ENCODE results near the gene QSOX2. TPM values are rescaled to one million over a fixed set of nuclear protein-coding genes. Genes with fewer than 3 reads are reported as not detected.
A peak's percentile ranks its signal among the peaks of the same experiment; 100 is the strongest.

Gene QSOX2, protein sequence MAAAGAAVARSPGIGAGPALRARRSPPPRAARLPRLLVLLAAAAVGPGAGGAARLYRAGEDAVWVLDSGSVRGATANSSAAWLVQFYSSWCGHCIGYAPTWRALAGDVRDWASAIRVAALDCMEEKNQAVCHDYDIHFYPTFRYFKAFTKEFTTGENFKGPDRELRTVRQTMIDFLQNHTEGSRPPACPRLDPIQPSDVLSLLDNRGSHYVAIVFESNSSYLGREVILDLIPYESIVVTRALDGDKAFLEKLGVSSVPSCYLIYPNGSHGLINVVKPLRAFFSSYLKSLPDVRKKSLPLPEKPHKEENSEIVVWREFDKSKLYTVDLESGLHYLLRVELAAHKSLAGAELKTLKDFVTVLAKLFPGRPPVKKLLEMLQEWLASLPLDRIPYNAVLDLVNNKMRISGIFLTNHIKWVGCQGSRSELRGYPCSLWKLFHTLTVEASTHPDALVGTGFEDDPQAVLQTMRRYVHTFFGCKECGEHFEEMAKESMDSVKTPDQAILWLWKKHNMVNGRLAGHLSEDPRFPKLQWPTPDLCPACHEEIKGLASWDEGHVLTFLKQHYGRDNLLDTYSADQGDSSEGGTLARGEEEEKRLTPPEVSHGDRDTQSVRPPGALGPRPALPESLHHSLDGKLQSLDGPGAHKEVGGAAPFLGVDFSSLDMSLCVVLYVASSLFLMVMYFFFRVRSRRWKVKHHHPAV
- polyA plus RNA-seq (2014; cell fraction: cytosol; rRNA removed) = 28.3 and 34.3 TPM in 2 replicates
- 67.5 and 68.8 TPM in 2 replicates for polyA plus RNA-seq (2014; cell fraction: nucleus; rRNA removed)

DNA sequence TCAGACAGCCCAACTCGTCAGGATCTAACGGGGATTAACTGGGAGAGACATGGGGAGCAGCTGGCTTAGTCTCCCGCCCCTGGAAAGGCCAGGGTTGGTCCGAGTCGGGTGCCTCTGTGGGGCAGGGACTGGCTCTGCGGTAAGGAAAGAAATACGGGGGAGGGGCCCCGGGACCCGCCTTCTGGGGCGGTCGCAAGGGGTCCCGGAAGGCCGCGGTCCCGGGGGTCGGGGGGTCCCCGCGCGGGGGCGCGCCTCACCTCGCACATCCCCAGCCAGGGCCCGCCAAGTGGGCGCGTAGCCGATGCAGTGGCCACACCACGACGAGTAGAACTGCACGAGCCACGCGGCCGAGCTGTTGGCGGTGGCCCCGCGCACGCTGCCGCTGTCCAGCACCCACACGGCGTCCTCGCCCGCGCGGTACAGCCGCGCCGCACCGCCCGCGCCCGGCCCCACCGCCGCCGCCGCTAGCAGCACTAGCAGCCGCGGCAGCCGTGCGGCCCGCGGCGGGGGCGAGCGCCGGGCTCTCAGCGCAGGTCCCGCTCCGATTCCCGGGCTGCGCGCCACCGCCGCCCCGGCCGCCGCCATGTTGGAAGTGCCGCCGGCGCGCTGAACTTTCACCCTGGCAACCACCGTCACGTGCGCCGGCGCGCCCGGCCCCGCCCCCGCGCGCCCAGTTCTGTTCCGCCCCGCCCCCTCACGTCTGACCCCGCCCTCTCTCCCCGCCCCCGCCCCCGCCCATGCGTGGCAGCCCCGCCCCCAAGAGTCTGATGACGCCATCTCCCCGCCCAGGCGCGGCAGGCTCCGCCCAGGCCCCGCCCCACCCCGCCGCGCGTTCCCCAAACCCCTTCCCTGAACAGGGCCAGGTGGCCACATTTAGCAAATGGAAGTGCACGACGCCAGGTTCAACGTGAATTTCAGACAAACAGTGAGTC is at the start of gene QSOX2:
Gene QSOX2, minus strand, starts transcription at position 594 of the 932 bp plus-strand sequence. Its CDS starts 9 bp downstream, at position 585.
- DNase-seq (ENCODE audit: low spot score) = peak; percentile 64

DNA sequence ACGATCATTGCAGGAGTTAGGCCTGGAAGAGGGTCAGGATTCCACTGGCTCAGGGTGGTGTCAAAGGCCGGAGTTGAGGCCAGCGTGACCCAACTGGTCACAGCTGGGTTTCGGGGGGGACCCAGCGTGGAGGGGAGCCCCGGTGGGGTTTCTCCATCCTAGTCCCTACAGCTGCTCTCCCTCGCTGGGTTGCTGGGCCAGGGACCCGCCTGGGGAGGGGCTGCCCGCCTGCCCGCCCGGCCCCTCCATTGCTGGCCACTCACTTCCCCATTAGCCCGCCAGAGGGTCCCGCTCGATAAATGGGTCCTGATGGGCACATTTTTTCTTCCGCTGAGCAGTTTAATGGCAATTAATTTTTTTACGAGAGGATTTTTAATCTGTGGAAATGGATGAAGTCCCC is 49.4 kb upstream of the QSOX2 start:
- no peak for DNase-seq (ENCODE audit: low spot score)

DNA sequence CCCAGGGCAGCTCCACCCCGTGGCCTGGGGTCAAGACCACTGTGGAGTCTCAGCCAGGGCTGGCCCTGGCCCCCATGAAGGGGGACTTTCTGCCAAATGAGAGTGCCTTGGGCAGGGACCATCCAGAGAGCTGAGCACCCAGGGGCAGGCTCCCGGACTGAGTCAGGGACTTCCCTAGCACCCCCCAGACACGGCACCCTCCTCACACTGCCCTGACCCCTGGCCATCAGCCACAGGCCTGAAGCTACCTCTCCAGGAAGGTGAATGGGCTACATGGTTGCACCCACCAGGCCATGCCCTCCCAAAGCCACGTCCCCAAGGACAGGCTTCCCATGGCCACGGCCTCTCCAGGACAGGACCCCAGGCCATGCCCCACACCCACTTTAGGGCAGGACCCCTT is 48.8 kb upstream of the QSOX2 start:
- no peak for DNase-seq (ENCODE audit: low spot score)

DNA sequence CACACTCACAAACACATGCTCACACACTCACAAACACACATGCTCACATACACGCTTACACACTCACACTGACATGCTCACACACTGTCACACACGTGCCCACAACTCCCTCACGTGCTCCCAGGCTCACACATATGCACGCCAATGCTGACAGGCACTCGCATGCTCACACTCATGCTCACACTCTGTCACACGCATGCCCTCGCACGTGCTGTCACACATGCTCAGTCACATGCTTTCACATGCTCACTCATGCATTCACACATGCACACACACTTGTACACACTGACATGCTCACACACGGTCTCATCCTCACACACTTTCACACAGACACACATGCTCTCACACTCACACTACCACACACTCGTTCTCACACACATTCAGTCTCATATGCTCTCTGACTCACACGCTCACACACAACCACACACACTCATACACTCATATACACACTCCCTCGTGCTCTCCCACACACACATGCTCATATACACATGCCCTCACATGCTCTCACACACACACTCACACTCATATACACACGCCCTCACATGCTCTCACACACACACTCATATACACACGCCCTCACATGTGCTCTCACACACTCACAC is 48.0 kb upstream of the QSOX2 start:
- no peak for DNase-seq (ENCODE audit: low spot score)

DNA sequence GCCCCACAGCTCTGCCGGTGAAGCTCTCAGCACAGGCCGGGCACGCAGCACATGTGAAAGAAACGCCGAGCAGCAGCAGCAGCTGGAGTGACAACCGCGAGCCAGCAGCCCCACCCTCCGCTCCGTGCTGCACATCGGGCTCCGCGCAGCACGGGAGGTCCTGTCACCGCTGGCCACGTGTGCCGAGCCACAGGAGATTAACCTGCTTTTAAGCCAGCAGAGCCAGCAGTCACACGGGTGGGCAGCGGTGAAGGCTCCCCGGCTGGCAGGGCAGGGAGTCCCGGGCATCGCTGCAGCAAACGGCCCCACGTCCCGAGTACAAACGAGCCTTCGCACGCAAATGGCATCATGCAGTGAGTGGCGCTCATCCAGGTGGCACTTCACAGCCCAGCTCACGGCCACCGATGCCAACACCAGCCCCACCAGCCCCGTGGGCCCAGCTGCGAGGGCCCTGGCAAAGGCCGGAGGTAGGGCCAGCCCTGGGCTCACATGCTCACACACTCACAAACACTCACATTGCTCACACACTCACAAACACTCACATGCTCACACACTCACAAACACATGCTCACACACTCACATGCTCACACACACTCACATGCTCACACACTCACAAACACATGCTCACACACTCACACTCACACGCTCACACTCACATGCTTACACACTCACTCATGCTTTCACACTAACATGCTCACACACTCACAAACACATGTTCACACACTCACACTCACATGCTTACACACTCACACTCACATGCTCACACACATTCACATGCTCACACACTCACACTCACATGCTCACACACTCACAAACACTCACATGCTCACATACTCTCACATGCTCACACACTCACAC is 47.2 kb upstream of the QSOX2 start:
- DNase-seq (ENCODE audit: low spot score) = no peak

DNA sequence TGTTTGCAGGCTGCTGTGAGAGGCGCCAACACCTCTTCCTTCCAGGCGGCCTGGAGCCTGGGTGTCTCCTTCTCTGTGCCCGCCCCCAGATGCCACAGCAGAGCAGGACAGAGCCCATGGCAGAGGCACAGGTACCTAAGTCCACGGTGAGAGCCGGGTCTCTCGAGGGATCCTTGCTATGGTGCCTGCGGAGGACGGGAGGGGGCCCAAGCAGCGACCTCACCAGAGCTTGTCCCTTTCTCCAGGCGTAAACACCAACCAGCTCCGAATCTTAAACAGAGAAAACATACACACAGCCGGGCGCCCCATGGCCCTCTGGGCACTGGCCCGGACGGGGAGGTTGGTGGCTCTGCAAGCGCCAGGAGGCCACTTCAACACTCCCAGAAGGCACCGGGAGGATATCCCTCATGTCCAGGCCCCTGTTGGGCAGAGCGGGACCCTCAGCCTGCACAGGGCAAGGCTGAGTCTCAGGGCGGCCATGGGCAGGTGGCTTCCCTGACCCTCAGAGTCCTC is 46.5 kb upstream of the QSOX2 start:
- no peak for DNase-seq (ENCODE audit: low spot score)

DNA sequence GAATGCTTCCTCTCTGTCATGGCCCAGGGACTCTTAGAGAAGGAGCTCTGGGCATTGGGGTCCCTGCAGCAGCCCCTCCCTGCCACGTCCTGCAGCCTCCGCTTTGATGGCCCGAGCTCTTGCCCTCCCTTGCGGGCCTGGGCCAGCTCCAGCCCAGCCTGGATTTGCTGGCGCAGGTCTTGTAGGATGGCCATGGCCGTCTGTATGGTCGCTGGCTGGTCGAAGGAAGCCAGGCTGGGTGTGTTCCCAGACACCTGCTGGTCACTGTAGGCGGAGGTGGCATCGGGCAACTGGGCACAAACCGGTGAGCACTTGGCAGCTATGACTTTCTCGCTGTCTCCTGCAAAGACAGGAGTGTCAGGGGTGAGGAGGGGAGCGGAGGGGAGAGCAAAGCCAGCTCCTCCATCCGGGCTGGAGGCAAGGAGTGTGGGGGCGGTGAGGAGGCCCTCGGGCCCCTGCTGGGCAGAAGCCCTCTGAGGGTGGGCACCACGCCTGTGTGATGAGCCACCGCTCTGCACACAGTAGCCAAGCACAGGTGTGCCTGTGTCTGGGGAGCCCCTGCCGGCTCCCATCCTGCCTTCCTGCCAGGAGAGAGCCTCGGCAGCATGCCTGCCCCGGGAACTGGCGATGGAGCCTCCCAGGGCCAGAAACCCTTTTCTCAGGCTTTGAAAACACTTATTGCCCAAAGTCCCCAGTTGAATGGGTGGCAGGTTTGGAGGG is 45.9 kb upstream of the QSOX2 start:
- DNase-seq (ENCODE audit: low spot score) = no peak

DNA sequence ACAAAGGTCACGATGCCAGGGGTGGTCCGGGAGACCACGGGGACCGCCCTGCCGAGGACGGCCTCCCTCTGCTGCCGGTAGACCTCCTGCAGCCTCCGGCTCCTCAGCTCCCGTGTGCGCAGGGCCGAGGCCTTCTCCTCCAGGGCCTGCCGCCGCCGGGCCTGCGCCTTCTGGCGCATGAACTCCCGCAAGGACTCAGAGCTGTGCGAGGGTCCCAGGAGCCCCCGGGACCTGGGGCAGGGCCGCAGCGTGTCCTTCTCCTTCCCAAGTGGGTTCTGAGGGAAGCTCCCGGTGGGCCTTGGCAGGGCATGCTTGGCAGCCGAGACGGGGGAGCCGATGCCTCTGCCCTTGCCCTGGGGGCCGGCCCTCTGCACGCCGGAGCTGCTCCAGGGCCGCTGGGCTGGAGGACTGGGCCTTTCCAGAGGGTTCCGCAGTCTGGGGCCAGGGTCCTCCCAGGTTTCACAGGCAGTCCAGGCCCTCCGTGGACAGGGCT is 44.9 kb upstream of the QSOX2 start:
- no peak for DNase-seq (ENCODE audit: low spot score)

DNA sequence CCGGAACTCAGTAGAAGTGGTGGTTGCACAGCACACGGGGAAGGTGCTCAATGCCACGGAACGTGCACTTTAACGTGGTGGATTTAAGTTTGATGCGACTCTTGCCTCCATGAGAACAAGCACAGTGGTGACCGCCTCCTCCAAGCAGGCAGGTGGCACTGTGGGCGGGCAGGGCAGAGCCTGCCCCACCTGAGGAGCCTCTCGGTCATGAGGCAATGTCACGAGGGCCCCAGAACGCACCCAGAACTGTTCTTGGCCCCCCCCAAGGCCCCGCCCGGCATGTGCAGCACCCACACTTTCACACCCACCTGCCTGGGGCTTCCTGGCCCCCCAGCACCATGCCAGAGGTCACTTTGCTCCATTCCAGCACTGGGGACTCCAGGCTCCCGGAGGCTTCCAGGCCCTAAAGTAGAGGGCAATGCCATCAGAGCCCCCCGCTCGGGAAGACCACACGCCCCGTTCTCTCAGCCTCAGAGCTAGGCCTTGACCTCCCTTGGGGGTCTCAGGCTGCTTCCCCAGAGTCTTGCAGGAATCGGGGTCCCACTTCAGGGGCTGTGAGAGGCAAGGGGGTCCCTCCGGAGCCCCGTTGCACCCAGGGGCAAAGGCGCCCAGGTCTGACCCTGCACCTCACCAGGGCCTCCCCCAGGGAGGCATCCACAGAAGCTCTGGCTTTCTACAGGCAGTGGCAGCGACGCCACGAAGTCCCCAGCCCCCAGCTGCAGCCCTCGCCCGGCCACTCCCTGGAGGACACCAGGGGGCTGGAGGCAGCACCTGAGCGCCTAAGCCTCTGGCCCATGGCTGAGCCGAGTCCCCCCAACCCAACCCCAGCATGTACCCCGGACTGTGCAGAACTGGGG is 44.3 kb upstream of the QSOX2 start:
- DNase-seq (ENCODE audit: low spot score) = no peak

DNA sequence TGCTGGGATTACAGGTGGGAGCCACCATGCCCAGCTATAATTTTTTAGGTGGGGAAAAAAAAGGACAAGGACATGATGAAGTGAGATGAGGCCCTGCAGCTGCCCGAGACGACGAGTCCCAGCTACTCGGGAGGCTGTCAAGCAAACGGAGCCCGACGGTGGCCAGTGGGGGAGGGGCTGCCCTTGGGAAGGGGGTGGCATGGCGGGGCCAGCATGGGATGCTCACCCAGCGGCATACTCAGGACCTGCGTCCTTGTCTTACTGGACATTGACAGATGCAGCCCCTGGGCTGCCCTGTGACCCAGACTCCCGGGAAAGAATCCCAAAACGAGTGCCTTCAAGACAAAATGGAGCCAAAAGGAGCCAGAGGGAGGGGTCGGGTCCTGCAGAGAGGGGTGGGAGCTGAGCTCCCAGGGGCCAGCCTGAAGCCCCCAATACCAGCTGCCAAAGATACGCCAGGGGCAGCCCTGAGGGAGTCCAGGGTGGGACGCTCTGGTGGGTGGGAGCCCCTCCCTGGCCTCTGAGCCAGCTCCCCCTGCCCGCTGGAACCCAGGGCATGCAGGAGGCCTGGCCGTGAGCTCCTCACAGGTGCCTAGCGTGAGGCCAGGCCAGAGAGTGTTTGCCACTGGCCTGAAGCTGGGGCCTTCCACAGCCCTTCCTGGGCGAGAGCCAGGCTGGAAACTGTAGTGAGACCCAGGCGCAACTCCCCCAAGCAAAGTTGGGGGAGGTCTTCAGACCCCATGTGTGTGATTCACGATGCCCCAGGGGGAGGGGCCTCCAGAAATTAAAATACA is 42.5 kb upstream of the QSOX2 start:
- no peak for DNase-seq (ENCODE audit: low spot score)

DNA sequence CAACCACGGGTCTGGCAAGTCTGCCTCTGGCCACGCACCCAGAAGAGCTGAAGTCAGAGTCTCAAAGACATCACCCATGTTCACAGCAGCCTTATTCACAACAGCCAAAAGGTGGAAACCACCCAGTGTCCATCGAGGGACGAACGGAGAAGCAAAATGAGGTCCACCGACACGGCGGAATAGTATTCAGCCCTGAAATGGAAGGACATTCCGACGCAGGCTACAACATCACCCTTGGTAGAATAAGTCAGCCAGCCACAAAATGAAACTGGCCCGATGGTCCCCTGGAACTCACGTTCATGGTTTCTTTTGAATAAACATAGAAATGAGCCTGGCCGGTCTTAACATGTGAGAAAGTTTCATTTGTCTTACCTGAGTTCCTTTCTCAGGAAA is 41.4 kb upstream of the QSOX2 start:
- no peak for DNase-seq (ENCODE audit: low spot score)

DNA sequence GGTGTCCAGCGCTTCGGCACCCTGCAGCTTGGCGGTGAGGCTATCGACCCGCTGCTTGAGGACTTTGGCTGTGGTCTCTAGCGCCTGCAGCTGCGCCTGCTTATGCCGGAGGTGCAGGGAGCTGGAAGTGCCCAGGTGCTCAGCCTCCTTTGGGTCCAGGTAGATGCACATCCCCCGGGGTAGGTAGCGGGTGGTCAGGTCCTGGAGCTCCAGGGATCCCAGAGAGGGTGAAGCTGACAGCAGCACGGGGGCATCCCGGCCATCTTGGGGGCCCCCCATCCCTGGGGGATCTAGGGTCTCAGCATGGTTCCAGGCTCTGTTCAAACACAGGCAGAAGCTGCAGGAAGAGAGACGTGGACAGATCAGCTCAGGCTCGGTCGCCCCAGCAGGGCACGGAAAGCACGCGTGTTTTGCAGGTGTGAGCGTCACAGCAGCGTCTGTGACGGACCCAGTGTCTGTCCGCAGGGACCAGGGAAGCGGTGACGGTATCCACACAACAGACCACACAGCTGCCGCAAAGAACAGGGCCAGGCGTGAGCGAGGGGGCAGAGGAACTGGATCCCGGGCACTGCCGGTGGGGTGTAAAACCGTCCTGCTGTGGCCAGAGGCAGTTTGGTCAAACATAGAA is 40.9 kb upstream of the QSOX2 start:
- DNase-seq (ENCODE audit: low spot score) = no peak

DNA sequence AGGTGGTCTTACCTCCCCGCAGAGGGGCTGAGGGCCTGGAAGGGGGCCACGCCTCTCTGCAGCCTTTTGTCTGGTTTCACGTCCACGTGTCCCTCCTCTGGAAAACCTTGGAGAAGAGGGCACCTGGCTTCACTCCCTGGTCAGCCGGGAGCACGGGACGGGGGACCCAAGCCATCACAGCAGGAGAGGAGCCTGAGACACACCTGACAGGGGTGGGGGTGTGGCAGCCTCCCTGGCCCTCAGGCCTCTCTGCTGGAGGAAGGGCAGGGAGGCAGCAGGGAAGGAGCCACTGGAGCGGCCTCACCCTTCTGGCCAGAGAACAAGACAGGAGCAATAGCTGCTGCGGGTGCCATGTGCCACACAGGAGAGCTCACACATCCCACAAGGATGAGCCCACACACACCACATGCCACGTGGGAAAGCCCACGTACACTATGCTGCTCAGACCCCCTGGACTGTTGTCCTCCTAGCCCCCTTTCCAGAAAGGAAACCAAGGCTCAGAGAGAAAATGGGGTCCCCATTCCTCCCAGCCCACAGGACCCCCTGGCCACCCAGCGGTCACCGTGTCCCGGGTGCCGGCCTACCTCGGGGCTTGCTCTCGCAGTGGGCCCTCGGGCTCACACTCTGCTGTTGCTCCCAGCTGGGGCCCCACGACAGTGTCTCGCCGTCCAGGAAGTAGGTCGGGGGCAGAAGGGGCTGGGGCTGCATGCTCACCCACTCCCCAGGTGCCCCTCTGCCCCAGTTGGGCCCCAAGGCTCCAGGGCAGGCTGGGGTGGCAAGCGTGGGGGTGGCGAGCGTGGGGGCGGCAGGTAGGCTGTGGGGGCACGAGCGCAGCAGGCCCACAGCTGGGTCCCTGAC is 40.1 kb upstream of the QSOX2 start:
- DNase-seq (ENCODE audit: low spot score) = no peak

DNA sequence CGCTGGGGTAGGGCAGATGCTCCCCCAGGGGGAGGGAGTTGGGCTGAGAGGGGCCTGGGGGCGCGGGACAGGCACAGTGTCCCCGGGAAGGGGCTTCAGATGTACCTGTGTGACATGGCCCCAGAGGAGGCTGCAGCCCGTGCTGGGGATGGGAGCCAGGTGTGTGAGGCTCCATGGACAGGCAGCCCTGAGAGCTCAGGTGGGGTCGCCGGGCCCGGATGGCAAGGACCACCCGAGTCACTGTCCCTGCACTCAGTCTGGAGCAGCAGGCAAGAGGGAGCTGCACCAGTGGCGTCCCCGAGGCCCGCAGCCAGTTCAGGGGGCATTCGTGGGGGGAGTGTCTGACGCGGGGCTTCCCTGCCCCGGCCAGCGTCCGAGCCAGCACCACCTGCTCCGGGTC is 39.3 kb upstream of the QSOX2 start:
- DNase-seq (ENCODE audit: low spot score) = no peak

DNA sequence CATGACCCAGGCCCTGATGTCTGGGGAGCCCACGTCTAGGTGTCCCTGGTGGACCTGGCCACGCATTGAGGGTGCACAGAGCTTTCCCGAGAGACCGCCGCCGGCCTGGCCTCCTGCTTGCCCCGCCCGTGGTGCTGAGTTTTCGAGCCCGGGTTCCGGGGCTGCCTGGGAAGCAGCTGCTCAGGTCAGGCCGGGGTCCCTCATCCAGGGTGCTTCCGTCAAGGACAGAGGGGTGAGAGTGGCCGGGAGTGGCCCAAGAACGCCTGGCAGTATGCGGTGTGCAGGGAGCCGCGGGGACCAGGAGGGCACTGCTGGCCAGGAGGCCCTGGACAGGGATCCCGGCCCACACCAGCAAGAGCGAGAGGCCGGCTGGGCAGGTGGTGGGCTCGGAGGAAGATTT is 38.7 kb upstream of the QSOX2 start:
- no peak for DNase-seq (ENCODE audit: low spot score)
